ENCODE results near the gene BAHCC1. TPM values are rescaled to one million over a fixed set of nuclear protein-coding genes. Genes with fewer than 3 reads are reported as not detected.

Gene BAHCC1
- total and polyA plus RNA-seq, 10 of the 15 experiments (the other 5 are each of a cell fraction or from before 2014, with no cell fraction given): 0.03 to 0.14 (median 0.11) TPM; not detected in 6

- Histone ChIP-seq H3K36me3 (ENCODE audit: control insufficient read depth in 2 of 2, insufficient read depth in 2 of 2, low read length in 1 of 2) (no peaks in the 10 kb centered on the region), H3K27ac (ENCODE audit: control insufficient read depth, insufficient read depth) (no peak overlapping the region), H2AFZ (ENCODE audit: control insufficient read depth, low read depth, low read length) (no peak overlapping the region), H3K4me2 (ENCODE audit: control insufficient read depth, insufficient read depth) (no peak overlapping the region), H3K27me3 (replicated peaks in 1 of 2; ENCODE audit: control insufficient read depth in 2 of 2, insufficient read depth in 2 of 2, low read length in 1 of 2) (peaks cover 0 to 1% of the 10 kb centered on the region in 2 experiments; a peak in 1 of 4 replicates), H4K20me1 (ENCODE audit: control insufficient read depth, insufficient read depth) (no peaks in the 10 kb centered on the region), H3K4me1 (ENCODE audit: control insufficient read depth, insufficient read depth, low read length) (no peaks in the 10 kb centered on the region), H3K9ac (ENCODE audit: control insufficient read depth, insufficient read depth, low read length) (no peak overlapping the region), H3K4me3 (no peak overlapping the region), H3K79me2 (ENCODE audit: control insufficient read depth, insufficient read depth, low read length) (no peaks in the 10 kb centered on the region), H3K9me3 (replicated peaks; ENCODE audit: control insufficient read depth, insufficient read depth, low read length) (no peaks in the 10 kb centered on the region; the same call in 2 of the 3 replicates)
- ChIA-PET SMC1A (ENCODE audit: uncharacterized antibody, unreplicated experiment) (no interaction called here), POLR2A (no interaction called here), RAD21 (ENCODE audit: unreplicated experiment) (no interaction called here), CTCF (interaction anchor here (1.5 kb wide), 1 partner anchor 13 kb away, joined by 5 read pairs; no protein-coding TSS in a partner anchor)
- no TSS peak for BruUV-seq (replicated peaks)
- WGBS (ENCODE audit: insufficient coverage, insufficient replicate concordance, low lambda C conversion rate, missing lambda C conversion rate): 76% methylated on average over 23 of the region's 28 CpGs
- DNase-seq (ENCODE audit: low read depth, low spot score): no peak
- in situ Hi-C loops (cut with MboI) (no loop called here), intact Hi-C loops (cut with micrococcal nuclease; ENCODE audit: unreplicated experiment) (no loop called here)
- TF ChIP-seq USF1 (IDR thresholded peaks at IDR 0.05; ENCODE audit: borderline replicate concordance, extremely low read length, insufficient read depth, low read depth, low read length): peak; percentile 89
- 0 out of 2 replicates have a peak, but pooled peaks have one; percentile 53 for TF ChIP-seq ATF3 (IDR thresholded peaks at IDR 0.05; ENCODE audit: borderline replicate concordance, extremely low read depth, low read depth, low read length)
- TF ChIP-seq NFIC (IDR thresholded peaks at IDR 0.05; ENCODE audit: low read depth, low read length): no peak
- no peak for TF ChIP-seq POLR2AphosphoS5 (IDR thresholded peaks at IDR 0.05; ENCODE audit: low read length)
- peak; percentile 65; the same call in 1 of the 2 replicates for TF ChIP-seq YY1 (IDR thresholded peaks at IDR 0.05; ENCODE audit: low read depth, low read length)
- peak; percentile 63 for TF ChIP-seq NFYB (IDR thresholded peaks at IDR 0.05; ENCODE audit: insufficient read depth, low read depth, low read length)
- 0 out of 3 replicates have a peak, but pooled peaks have one; percentile 25 for ATAC-seq
- FAIRE-seq: no peak
These were observed 76.7 kb downstream of the BAHCC1 start for GRCh38 chr17:81471818-81472456.
